GM21367 (cell line): ENCODE data around the gene TMEM63B.
"Not testable (repeated sequence)": the region's sequence is repeated elsewhere in the genome, so short reads cannot be mapped to it uniquely, and the experiment has no call there.

Experiments
- ATAC-seq: cut with Tn5 transposase; IDR thresholded peaks from one replicate; pipeline ENCODE4 v1.9.1; 2021; ENCODE audit not compliant: unreplicated experiment

The TMEM63B gene

GRCh38 chr6:44094403-44095242 lies 32.7 kb upstream of the TMEM63B start:
- ATAC-seq = no peak

GRCh38 chr6:44095243-44095623 lies 32.1 kb upstream of the TMEM63B start:
- not testable (repeated sequence) for ATAC-seq

- ATAC-seq = no peak
Measured at GRCh38 chr6:44096612-44097011, 30.7 kb upstream of the TMEM63B start.

- no peak for ATAC-seq
Measured at GRCh38 chr6:44097782-44098317, 29.5 kb upstream of the TMEM63B start.

GRCh38 chr6:44099192-44099591 lies 28.2 kb upstream of the TMEM63B start:
- no peak for ATAC-seq

- ATAC-seq = no peak
Measured at GRCh38 chr6:44100088-44100550, 27.2 kb upstream of the TMEM63B start.

GRCh38 chr6:44101832-44102231 lies 25.5 kb upstream of the TMEM63B start:
- ATAC-seq = no peak

GRCh38 chr6:44102527-44102926 lies 24.8 kb upstream of the TMEM63B start:
- ATAC-seq = no peak

- no peak for ATAC-seq
Measured at GRCh38 chr6:44104481-44105021, 22.8 kb upstream of the TMEM63B start.

- ATAC-seq = no peak
Measured at GRCh38 chr6:44105146-44105545, 22.2 kb upstream of the TMEM63B start.

- ATAC-seq = no peak
Measured at GRCh38 chr6:44105993-44106740, 21.2 kb upstream of the TMEM63B start.

GRCh38 chr6:44107017-44107416 lies 20.3 kb upstream of the TMEM63B start:
- no peak for ATAC-seq

- no peak for ATAC-seq
Measured at GRCh38 chr6:44108471-44108870, 18.9 kb upstream of the TMEM63B start.

- no peak for ATAC-seq
Measured at GRCh38 chr6:44109212-44109611, 18.1 kb upstream of the TMEM63B start.

- ATAC-seq = no peak
Measured at GRCh38 chr6:44110005-44110676, 17.2 kb upstream of the TMEM63B start.

GRCh38 chr6:44110966-44111365 lies 16.4 kb upstream of the TMEM63B start:
- no peak for ATAC-seq

- ATAC-seq = no peak
Measured at GRCh38 chr6:44111434-44112417, 15.6 kb upstream of the TMEM63B start.

GRCh38 chr6:44113414-44113813 lies 13.9 kb upstream of the TMEM63B start:
- no peak for ATAC-seq

GRCh38 chr6:44115866-44116265 lies 11.5 kb upstream of the TMEM63B start:
- no peak for ATAC-seq
